Ecto neural progenitor cell (in vitro differentiated cells): ENCODE measurements around the gene IFIT2.
"Not testable (repeated sequence)": the region's sequence is repeated elsewhere in the genome, so short reads cannot be mapped to it uniquely, and the experiment has no call there.

Source experiments
- DNase-seq: peaks from one replicate; pipeline ENCODE4 v3.0.0-alpha.2; 2018; ENCODE audit warnings: low spot score

The IFIT2 gene

DNA sequence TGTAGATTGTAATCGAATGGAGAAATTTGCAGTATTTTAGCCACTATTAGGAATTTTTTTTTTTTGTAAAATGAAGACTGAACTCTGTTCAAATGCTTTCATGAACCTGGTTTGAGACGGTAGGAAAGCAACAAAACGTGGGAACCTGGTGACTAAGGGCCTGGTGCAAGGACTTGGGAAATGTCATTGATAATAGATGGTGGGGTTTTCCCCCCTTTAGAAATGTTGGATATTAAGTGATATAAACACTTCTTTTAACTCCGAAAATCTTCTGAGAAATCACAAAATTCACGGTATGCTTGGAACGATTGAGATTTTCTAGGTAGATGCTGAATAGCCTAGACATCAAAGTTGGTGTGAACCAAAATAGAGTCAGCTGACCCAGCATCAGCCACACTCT is 6.4 kb downstream of the IFIT2 start:
- no peak for DNase-seq

- DNase-seq, result no peak
Measured at GRCh38 chr10:89308736-89309135, 6.9 kb downstream of the IFIT2 start.

- no peak for DNase-seq
Measured at GRCh38 chr10:89309156-89310055, 7.6 kb downstream of the IFIT2 start.

- no peak for DNase-seq
Measured at GRCh38 chr10:89310056-89310893, 8.4 kb downstream of the IFIT2 start.

- DNase-seq, result no peak
Measured at GRCh38 chr10:89312973-89313372, 11.1 kb downstream of the IFIT2 start.

DNA sequence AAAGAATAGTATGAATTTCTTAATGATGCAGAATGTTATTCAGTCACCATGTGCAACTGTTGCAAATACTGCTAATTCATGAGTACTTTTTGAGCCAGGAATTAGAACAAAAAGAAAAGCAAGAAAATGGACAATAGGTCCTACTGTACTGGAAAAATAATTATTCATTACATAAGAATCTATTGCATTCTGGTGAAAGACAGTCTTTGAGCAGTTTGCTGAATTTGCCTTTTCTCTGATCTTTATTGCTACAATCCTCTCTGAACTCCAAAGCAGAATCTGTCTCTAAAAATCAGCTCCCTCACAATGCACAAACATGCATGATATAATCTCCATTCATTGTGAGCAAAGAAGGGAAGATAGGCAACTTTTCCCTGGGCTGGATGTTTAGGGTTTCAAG is 12.8 kb downstream of the IFIT2 start:
- no peak for DNase-seq

GRCh38 chr10:89318047-89318446 is 16.2 kb downstream of the IFIT2 start:
- not testable (repeated sequence) for DNase-seq

GRCh38 chr10:89325081-89325480 is 23.2 kb downstream of the IFIT2 start:
- DNase-seq, result not testable (repeated sequence)

- not testable (repeated sequence) for DNase-seq
Measured at GRCh38 chr10:89325856-89326255, 24.0 kb downstream of the IFIT2 start.

- no peak for DNase-seq
Measured at GRCh38 chr10:89327803-89328441, 26.1 kb downstream of the IFIT2 start, which contains the start of gene IFIT3. IFIT3 (plus strand) TSS chr10:89327997; CDS start chr10:89328074, 77 bp downstream.

GRCh38 chr10:89329151-89329550 is 27.3 kb downstream of the IFIT2 start:
- DNase-seq, result no peak

GRCh38 chr10:89330014-89330413 is 28.2 kb downstream of the IFIT2 start:
- not testable (repeated sequence) for DNase-seq

DNA sequence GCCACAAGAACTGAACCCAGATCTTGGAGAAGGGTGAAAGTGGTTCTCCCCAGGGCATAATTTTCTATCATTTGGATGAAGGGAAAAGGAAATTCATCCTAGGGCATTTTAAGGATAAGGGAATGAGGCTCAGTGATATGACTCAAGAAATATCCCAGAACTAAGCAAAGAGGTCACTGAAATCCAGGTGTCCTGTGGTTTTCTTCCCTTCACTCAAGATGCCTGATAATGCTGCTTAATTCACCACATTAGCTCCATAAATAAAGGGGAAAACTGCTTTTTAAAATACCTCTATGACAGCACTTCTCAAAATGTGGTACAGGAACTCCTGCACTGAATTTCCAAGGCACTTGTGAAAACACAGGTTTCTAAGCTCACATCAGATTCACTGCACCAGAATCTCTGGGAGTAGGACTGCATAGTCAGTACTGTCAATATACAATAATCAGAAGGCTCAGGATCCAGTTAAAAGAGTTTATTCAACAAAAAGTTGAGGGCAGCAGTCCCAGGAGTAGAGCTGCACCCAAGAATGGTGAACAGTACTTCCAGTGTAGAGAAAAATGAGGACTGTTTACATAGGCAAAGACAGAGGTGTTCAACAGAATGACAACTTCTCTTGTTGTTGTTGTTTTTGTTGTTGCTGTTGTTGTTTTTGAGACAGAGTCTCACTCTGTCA is 28.8 kb downstream of the IFIT2 start:
- DNase-seq, result no peak

DNA sequence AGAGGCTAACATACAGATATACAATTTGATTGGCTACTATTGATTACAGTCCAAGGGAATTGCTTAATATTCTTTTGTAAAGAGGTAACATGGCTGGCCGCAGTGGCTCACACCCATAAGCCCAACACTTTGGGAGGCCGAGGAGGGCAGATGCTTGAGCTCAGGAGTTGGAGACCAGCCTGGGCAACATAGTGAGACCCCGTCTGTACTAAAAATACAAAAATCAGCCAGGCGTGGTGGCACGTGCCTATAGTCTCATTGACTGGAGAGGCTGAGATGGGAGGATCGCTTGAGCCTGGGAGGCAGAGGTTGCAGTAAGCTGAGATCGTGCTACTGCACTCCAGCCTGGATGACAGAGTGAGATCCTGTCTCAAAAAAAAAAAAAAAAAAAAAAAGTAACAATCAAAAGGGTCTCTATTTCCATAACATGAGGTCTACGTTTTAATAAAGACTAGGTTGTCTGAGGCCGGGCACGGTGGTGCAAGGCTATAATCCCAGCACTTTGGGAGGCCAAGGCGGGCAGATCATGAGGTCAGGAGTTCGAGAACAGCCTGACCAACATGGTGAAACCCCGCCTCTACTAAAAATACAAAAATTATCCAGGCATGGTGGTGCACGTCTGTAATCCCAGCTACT is 29.8 kb downstream of the IFIT2 start:
- not testable (repeated sequence) for DNase-seq

- no peak for DNase-seq
Measured at GRCh38 chr10:89332123-89332633, 30.3 kb downstream of the IFIT2 start.

DNA sequence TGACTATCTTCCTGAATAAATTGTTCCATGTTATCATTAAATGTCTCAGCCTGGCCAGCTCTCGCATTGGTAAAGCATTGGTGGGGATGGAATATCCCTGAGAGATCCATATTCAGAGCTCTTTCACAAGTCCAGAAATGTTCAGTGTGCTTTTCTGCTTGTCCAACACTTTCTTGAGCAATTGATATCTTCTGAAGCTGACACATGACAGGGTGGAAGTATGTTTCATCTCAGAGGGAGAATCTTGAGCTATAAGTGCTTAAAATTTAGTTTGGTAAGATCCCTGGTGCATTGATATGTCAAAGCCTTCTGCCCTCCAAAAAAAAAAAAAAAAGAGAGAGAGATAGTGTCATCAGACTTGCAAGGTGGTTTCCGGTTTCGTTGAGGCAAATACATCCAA is 33.4 kb downstream of the IFIT2 start:
- DNase-seq, result no peak

- no peak for DNase-seq
Measured at GRCh38 chr10:89336241-89336640, 34.4 kb downstream of the IFIT2 start.

- no peak for DNase-seq
Measured at GRCh38 chr10:89337484-89337883, 35.6 kb downstream of the IFIT2 start.

DNA sequence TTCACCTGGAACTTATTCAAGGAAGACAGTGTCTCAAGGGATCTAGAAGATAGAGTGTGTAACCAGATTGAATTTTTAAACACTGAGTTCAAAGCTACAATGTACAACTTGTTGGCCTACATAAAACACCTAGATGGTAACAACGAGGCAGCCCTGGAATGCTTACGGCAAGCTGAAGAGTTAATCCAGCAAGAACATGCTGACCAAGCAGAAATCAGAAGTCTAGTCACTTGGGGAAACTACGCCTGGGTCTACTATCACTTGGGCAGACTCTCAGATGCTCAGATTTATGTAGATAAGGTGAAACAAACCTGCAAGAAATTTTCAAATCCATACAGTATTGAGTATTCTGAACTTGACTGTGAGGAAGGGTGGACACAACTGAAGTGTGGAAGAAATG is 36.9 kb downstream of the IFIT2 start:
- no peak for DNase-seq

DNA sequence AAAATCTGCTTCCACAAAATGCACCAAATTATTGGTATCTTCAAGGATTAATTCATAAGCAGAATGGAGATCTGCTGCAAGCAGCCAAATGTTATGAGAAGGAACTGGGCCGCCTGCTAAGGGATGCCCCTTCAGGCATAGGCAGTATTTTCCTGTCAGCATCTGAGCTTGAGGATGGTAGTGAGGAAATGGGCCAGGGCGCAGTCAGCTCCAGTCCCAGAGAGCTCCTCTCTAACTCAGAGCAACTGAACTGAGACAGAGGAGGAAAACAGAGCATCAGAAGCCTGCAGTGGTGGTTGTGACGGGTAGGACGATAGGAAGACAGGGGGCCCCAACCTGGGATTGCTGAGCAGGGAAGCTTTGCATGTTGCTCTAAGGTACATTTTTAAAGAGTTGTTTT is 38.0 kb downstream of the IFIT2 start:
- DNase-seq, result no peak

DNA sequence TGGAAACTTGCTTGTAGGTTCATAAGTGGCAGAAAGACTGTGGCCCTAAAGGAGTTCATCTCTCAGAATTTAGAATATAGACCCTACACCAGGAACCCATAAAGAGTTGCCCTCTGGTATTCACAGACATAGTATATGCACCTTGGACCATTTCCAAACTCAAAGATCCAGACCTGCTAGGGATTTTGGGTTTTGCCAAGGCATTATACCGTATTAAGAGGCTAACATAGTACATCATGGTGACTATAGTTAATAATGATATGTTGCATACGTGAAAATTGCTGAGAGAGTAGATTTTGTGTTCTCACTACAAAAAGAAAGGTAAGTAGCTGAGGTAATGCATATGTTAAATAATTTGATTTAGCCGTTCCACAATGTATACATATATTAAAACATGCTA is 39.8 kb downstream of the IFIT2 start:
- DNase-seq, result no peak
